DOHH2 (cell line): Measurements from ENCODE around the gene INHBB.

Source experiments
- H3F3A ChIP-seq: fragments of 200-600 bp; sonication (generic), shearing (Covaris generic); 2 replicates; pipeline ENCODE4 v1.6.0; 2016; ENCODE audit warnings: antibody characterized with exemption, mild to moderate bottlenecking; ENCODE audit not compliant: control insufficient read depth, insufficient read depth
- H3K27ac ChIP-seq: fragments of 200-600 bp; sonication (generic); 2 replicates; pipeline ENCODE4 v1.5.1; 2014; ENCODE audit warnings: low read depth, mild to moderate bottlenecking, low read length, moderate library complexity
- H3K27me3 ChIP-seq: fragments of 200-600 bp; sonication (generic); 2 replicates; pipeline ENCODE4 v1.6.1; 2014; ENCODE audit warnings: mild to moderate bottlenecking, low read length, mixed read lengths; ENCODE audit not compliant: control insufficient read depth
- H3K36me3 ChIP-seq: fragments of 200-600 bp; sonication (generic); 2 replicates; pipeline ENCODE4 v1.6.1; 2014; ENCODE audit warnings: mild to moderate bottlenecking, low read length, moderate library complexity, mixed read lengths; ENCODE audit not compliant: control insufficient read depth
- H3K4me1 ChIP-seq: fragments of 200-600 bp; sonication (generic); 2 replicates; pipeline ENCODE4 v1.6.1; 2014; ENCODE audit warnings: mild to moderate bottlenecking, low read length, mixed read lengths; ENCODE audit not compliant: control insufficient read depth
- H3K4me2 ChIP-seq: fragments of 200-600 bp; sonication (generic); 2 replicates; pipeline ENCODE4 v1.6.0; 2014; ENCODE audit warnings: mild to moderate bottlenecking, low read length, moderate library complexity
- H3K4me3 ChIP-seq: fragments of 200-600 bp; sonication (generic); 2 replicates; pipeline ENCODE4 v1.5.1; 2014; ENCODE audit warnings: mild to moderate bottlenecking, low read length, mixed read lengths
- H3K79me2 ChIP-seq: fragments of 200-600 bp; sonication (generic); 2 replicates; pipeline ENCODE4 v1.6.1; 2014; ENCODE audit warnings: mild to moderate bottlenecking, low read length, mixed read lengths; ENCODE audit not compliant: control insufficient read depth
- H3K9me2 ChIP-seq: fragments of 200-600 bp; sonication (generic); replicated peaks from 2 replicates; pipeline ENCODE4 v1.6.1; 2014; ENCODE audit warnings: mild to moderate bottlenecking, low read length, mixed read lengths; ENCODE audit not compliant: control insufficient read depth
- H3K9me3 ChIP-seq: fragments of 200-600 bp; sonication (generic); 2 replicates; pipeline ENCODE4 v1.6.1; 2014; ENCODE audit warnings: antibody characterized with exemption, low read length, mixed read lengths; ENCODE audit not compliant: control insufficient read depth, insufficient read depth
- H4K20me1 ChIP-seq: fragments of 200-600 bp; sonication (generic); 2 replicates; pipeline ENCODE4 v1.6.0; 2014; ENCODE audit warnings: low read depth, mild to moderate bottlenecking, antibody characterized with exemption, low read length, moderate library complexity; ENCODE audit not compliant: control insufficient read depth, insufficient read depth
- CTCF ChIP-seq: fragments of 200-600 bp; sonication (generic); IDR thresholded peaks from one replicate; pipeline ENCODE4 v1.5.1; 2014; ENCODE audit warnings: antibody characterized with exemption, mild to moderate bottlenecking, low read depth, low read length; ENCODE audit not compliant: poor library complexity, severe bottlenecking
- EZH2phosphoT487 ChIP-seq: fragments of 200-600 bp; sonication (generic); IDR thresholded peaks from 2 replicates; pipeline ENCODE4 v1.6.1; 2017; ENCODE audit warnings: borderline replicate concordance, mild to moderate bottlenecking, antibody characterized with exemption, low read length, moderate library complexity, mixed read lengths

INHBB gene

GRCh38 chr2:120398051-120398995 lies 52.4 kb downstream of the INHBB start:
- H3K27me3 ChIP-seq = no peaks in the 10 kb centered on the region
- no peaks in the 10 kb centered on the region for H4K20me1 ChIP-seq
- no peaks in the 10 kb centered on the region for H3K9me3 ChIP-seq
- H3K4me1 ChIP-seq = no peaks in the 10 kb centered on the region
- no peaks in the 10 kb centered on the region for H3K79me2 ChIP-seq
- no peak overlapping the region for H3K4me2 ChIP-seq
- H3K9me2 ChIP-seq = no peaks in the 10 kb centered on the region
- no peaks in the 10 kb centered on the region for H3K36me3 ChIP-seq
- H3K27ac ChIP-seq = no peak overlapping the region
- no peak overlapping the region for H3K4me3 ChIP-seq
- H3F3A ChIP-seq = no peaks in the 10 kb centered on the region
- TF ChIP-seq CTCF (no peak), EZH2phosphoT487 (no peak)

- Histone ChIP-seq H3F3A (no peaks in the 10 kb centered on the region), H4K20me1 (no peaks in the 10 kb centered on the region), H3K36me3 (no peaks in the 10 kb centered on the region), H3K9me2 (no peaks in the 10 kb centered on the region), H3K4me3 (no peak overlapping the region), H3K4me1 (no peaks in the 10 kb centered on the region), H3K4me2 (no peak overlapping the region), H3K27ac (no peak overlapping the region), H3K27me3 (no peaks in the 10 kb centered on the region), H3K79me2 (no peaks in the 10 kb centered on the region), H3K9me3 (no peaks in the 10 kb centered on the region)
- TF ChIP-seq EZH2phosphoT487 = no peak
- TF ChIP-seq CTCF = no peak
Observed at GRCh38 chr2:120398996-120399888, 53.3 kb downstream of the INHBB start.

GRCh38 chr2:120399889-120400240 lies 53.9 kb downstream of the INHBB start:
- Histone ChIP-seq H3K27me3 (no peaks in the 10 kb centered on the region), H3K79me2 (no peaks in the 10 kb centered on the region), H3K9me3 (no peaks in the 10 kb centered on the region), H3K9me2 (no peaks in the 10 kb centered on the region), H4K20me1 (no peaks in the 10 kb centered on the region), H3K4me1 (no peaks in the 10 kb centered on the region), H3K36me3 (no peaks in the 10 kb centered on the region), H3K4me3 (no peak overlapping the region), H3K27ac (no peak overlapping the region), H3F3A (no peaks in the 10 kb centered on the region), H3K4me2 (no peak overlapping the region)
- no peak for TF ChIP-seq EZH2phosphoT487
- TF ChIP-seq CTCF = no peak
